AG08395 (cell line): ENCODE data around the gene ERFE.
A peak's percentile ranks its signal among the peaks of the same experiment; 100 is the strongest.

Experiments
- DNase-seq: peaks from one replicate; pipeline ENCODE4 v3.0.0; 2012; ENCODE audit warnings: mixed read lengths, low spot score

ERFE gene

DNA sequence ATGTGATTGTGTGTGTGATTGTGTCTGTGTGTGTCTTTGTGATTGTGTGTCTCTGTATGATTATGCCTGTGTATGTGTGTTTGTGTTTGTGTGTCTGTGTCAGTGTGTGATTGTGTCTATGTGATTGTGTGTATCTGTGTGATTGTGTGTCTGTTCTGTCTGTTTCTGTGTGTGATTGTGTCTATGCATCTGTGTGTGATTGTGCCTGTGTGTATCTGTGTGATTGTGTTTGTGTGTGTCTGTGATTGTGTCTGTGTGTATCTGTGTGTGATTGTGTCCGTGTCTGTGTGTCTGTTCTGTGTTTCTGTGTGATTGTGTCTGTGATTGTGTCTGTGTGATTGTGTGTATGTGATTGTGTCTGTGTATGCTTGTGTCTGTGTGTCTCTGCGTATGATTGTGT lies 32.4 kb upstream of the ERFE start:
- no peak for DNase-seq

DNA sequence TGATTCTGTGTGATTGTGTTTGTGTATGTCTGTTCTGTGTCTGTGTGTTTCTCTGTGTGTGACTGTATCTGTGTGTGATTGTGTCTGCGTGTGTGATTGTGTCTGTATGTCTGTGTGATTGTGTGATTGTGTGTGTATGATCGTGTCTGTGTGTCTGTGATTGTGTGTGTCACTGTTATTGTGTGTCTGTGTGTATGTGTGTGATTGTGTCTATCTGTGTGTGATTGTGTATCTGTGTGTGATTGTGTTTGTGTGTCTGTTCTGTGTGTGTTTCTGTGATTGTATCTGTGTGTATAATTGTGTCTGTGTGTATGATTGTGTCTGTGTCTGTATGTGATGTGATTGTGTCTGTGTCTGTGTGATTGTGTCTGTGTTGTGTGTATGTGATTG lies 32.0 kb upstream of the ERFE start:
- no peak for DNase-seq

- peak; percentile 88 for DNase-seq
These were observed 31.4 kb upstream of the ERFE start for GRCh38 chr2:238127165-238128060.

GRCh38 chr2:238128061-238128440 lies 30.7 kb upstream of the ERFE start:
- no peak for DNase-seq

DNA sequence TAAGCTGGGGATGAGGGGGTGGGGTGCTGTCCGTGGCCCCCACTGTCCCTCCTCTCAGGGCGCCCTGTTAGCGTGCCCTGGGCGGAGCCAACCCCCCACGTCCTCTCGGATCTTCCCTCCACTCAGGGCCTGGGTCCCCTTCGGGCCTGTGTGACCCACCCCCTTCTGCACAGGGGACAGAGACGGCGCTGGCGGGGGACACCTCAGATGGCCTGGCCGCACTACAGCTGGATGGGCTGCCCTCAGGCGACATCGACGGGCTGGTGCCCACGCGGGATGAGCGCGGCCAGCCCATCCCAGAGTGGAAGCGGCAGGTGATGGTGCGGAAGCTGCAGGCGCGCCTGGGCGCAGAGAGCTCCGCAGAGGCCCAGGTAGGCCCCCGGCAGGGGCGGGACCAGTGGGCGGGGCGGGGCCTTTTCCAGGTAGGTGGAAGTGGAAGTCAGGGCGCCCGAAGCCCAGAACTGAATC lies 30.2 kb upstream of the ERFE start:
- DNase-seq = no peak

DNA sequence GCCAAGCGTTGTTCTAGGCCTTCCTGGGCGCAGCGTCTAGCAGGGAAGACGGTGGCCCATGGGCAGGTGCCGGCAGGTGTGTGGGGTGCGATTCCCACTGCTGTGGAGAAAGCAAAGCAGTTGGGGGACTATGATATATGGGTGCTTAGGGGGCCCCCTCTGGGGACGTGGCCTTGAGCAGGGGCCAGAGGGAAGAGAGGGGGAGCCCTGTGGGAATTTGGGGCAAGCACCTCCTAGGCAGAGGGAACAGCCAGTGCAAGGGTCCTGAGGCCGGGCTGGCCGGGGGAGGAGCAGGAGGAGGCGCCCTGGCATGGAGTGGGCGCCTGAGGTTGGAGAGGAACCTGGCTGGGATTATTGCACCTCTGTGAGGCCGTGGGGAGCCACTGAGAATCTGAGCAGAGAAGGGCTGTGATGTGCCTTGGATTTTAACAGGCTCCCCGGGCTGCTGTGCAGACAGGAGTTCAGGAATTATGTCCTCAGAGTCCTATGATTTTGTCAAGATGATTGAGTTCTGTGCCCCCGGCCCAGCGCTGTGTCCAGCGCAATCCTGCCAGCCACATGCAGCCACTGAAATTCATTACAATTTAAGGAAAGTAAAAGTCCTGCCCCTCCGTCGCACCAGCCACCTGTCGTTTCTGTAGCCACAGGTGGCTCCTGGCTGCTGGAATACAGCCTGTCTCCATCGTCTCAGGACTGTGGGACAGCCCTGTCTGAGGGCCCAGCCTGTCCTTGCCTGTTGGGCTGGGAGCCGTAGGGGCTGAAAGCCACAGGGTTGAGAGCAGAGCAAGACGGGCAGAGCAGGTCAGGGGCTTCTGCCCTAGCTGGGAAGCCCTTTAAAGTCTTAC lies 29.4 kb upstream of the ERFE start:
- no peak for DNase-seq

DNA sequence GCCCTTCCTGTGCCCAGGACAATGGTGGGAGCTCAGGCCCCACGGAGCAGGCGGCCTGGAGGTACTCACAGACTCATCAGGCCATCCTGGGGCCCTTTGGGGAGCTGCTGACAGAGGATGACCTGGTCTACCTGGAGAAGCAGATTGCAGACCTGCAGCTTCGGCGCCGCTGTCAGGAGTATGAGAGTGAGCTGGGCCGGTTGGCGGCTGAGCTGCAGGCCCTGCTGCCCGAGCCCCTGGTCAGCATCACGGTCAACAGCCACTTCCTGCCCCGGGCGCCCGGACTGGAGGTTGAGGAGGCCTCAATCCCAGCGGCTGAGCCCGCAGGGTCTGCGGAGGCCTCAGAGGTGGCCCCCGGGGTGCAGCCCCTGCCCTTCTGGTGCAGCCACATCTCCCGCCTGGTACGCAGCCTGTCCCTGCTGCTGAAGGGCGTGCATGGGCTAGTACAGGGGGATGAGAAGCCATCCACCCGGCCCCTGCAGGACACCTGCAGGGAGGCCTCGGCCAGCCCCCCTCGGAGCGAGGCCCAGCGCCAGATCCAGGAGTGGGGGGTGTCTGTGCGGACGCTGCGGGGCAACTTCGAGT lies 28.6 kb upstream of the ERFE start:
- DNase-seq = no peak

DNA sequence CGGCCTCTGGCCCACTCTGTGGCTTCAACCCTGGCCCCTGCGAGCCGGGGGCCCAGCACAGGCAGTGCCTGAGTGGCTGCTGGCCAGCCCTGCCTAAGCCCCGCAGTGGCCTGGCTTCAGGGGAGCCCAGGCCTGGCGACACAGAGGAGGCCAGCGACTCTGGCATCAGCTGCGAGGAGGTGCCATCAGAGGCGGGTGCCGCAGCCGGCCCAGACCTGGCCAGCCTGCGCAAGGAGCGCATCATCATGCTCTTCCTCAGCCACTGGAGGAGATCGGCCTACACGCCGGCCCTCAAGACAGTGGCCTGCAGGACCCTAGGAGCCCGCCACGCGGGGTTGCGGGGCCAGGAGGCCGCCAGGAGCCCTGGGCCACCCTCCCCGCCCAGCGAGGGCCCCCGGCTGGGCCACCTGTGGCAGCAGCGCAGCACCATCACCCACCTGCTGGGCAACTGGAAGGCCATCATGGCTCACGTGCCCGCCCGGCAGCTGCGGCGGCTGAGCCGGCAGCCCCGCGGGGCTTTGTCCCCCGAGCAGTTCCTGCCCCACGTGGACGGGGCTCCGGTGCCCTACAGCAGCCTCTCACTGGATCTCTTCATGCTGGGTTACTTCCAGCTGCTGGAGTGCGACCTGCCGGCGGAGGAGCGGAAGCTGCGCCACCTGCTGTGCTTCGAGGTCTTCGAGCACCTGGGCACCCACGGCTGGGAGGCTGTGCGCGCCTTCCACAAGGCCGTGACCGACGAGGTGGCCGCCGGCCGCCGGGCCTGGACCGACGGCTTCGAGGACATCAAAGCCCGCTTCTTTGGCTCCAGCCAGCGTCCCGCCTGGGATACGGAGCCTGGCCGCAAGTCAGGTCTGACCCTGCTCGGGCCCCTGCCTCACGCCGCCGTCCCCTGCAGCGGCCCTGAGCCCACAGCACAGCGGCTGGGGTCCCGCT lies 27.8 kb upstream of the ERFE start:
- DNase-seq = no peak

DNA sequence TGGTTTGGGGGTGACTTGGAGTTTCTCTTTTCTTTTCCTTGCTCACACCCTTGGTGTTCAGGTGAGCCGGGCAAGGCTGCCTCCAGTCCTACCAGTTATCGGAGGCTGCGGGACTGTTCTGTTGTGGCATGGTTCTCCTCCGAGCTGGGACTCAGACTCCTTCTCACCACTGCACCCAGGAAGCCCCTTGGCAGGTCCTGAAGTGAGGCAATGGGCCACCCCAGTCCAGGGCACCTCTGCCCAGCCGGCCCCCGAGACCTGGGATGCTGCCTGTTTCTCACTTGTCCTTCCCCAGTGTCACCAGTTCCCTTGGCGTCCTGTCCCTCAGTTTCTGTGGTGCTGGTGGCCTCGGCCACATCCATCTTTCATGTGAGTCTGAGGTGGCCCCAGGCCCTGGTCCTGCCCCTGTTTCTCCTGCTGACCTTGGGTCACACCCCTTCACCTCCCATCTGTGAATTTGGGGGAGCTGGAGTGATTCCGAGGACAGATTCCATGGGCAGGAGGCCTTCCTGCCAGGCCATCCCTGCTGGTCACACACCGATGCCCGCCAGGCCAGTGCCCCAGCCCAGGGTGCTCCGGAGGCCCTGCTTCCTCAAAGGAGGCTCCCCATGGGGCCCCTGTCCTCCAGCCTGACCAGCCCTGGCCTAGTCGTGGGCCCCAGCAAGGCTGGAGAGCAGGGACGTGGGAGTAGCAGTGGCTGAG lies 26.9 kb upstream of the ERFE start:
- DNase-seq = no peak

- DNase-seq = no peak
These were observed 26.0 kb upstream of the ERFE start for GRCh38 chr2:238132463-238133450.

- DNase-seq = no peak
These were observed 25.0 kb upstream of the ERFE start for GRCh38 chr2:238133499-238134392.

- no peak for DNase-seq
These were observed 24.4 kb upstream of the ERFE start for GRCh38 chr2:238134393-238134785.

GRCh38 chr2:238135601-238136150 lies 23.1 kb upstream of the ERFE start:
- DNase-seq = no peak

GRCh38 chr2:238136820-238137537 lies 21.8 kb upstream of the ERFE start:
- DNase-seq = peak; percentile 36

GRCh38 chr2:238137885-238138284 lies 20.9 kb upstream of the ERFE start:
- DNase-seq = no peak

GRCh38 chr2:238138331-238139195 lies 20.2 kb upstream of the ERFE start, which contains the start of gene KLHL30:
KLHL30 (plus strand) TSS chr2:238138668; CDS start chr2:238140755, 2,087 bp downstream.
- no peak for DNase-seq
